Testis (tissue), 2 donors: Measurements from ENCODE around the gene S100G.

Experiments used
- CTCF ChIP-seq, 3 experiments: fragments of 450-650 bp in 2 of 3; fragments of 200-600 bp in 1 of 3; sonication (generic) in 1 of 3; IDR thresholded peaks; one replicate each; pipeline ENCODE4 v1.5.1; 2016 to 2019; ENCODE audit warnings: antibody characterized with exemption in 3 of 3, mild to moderate bottlenecking in 2 of 3, moderate library complexity in 1 of 3
- POLR2A ChIP-seq: fragments of 450-650 bp; IDR thresholded peaks from one replicate; pipeline ENCODE4 v1.6.1; 2017; ENCODE audit warnings: antibody characterized with exemption, mild to moderate bottlenecking, moderate library complexity

- no peak for TF ChIP-seq CTCF (IDR thresholded peaks at IDR 0.05)
- no peak for TF ChIP-seq POLR2A
These were observed 3.5 kb downstream of the S100G start for GRCh38 chrX:16653424-16653823.
